GM18858 (cell line): ENCODE data around the gene IGSF11.

Experiments used
- ATAC-seq: cut with Tn5 transposase; IDR thresholded peaks from one replicate; pipeline ENCODE4 v1.9.1; 2021; ENCODE audit not compliant: unreplicated experiment

The IGSF11 gene

GRCh38 chr3:118951089-118951488 is 83.6 kb downstream of the IGSF11 start:
- no peak for ATAC-seq

GRCh38 chr3:118949113-118949760 is 85.4 kb downstream of the IGSF11 start:
- ATAC-seq: no peak

- no peak for ATAC-seq
Observed at GRCh38 chr3:118948146-118948545, 86.5 kb downstream of the IGSF11 start.

GRCh38 chr3:118946449-118946848 is 88.2 kb downstream of the IGSF11 start:
- no peak for ATAC-seq

GRCh38 chr3:118945834-118946233 is 88.8 kb downstream of the IGSF11 start:
- no peak for ATAC-seq

- ATAC-seq: no peak
Observed at GRCh38 chr3:118943597-118943996, 91.0 kb downstream of the IGSF11 start.

- ATAC-seq: no peak
Observed at GRCh38 chr3:118942671-118943070, 92.0 kb downstream of the IGSF11 start.

- no peak for ATAC-seq
Observed at GRCh38 chr3:118942195-118942594, 92.5 kb downstream of the IGSF11 start.

GRCh38 chr3:118941236-118941635 is 93.4 kb downstream of the IGSF11 start:
- no peak for ATAC-seq

GRCh38 chr3:118938183-118938961 is 96.3 kb downstream of the IGSF11 start:
- ATAC-seq: no peak

GRCh38 chr3:118936811-118937210 is 97.8 kb downstream of the IGSF11 start:
- ATAC-seq: no peak

GRCh38 chr3:118932822-118933558 is 101.7 kb downstream of the IGSF11 start:
- no peak for ATAC-seq

GRCh38 chr3:118931996-118932395 is 102.7 kb downstream of the IGSF11 start:
- no peak for ATAC-seq

- ATAC-seq: no peak
Observed at GRCh38 chr3:118927449-118927848, 107.2 kb downstream of the IGSF11 start.

- ATAC-seq: no peak
Observed at GRCh38 chr3:118912188-118912587, 122.5 kb downstream of the IGSF11 start.

GRCh38 chr3:118910332-118910731 is 124.3 kb downstream of the IGSF11 start:
- no peak for ATAC-seq

GRCh38 chr3:118909763-118910162 is 124.9 kb downstream of the IGSF11 start:
- no peak for ATAC-seq

GRCh38 chr3:118907909-118908308 is 126.7 kb downstream of the IGSF11 start:
- no peak for ATAC-seq

GRCh38 chr3:118900737-118901525 is 133.7 kb downstream of the IGSF11 start:
- ATAC-seq: no peak

- no peak for ATAC-seq
Observed at GRCh38 chr3:118890206-118890605, 144.4 kb downstream of the IGSF11 start.

- no peak for ATAC-seq
Observed at GRCh38 chr3:118889691-118890090, 145.0 kb downstream of the IGSF11 start.
